ENCODE data around the gene PPFIBP2. TPM values are rescaled to one million over a fixed set of nuclear protein-coding genes. Genes with fewer than 3 reads are reported as not detected.

PPFIBP2 gene
- total RNA-seq, 2 experiments from 2014 or later = 7.9 to 13.2 TPM

DNA sequence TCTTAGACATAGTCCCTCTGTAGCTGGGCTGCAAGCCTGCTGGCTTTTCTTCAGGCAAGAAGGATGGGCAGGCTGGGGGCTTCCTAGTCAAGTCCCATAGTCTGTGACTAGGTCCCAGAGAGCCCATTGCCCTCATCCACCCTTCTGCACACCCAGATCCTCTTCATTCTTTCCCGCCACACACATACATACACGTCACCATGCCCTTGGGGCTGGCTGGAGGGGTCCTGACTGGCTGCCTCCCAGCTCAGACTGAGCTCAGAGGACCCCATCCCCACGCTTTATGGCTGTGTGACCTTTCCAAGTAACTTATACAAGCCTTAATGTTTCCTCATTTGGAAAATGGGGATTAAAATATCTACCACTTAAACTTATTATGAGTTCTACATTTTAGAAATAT lies 13.5 kb upstream of the PPFIBP2 start:
- intact Hi-C loops (cut with DNase I, micrococcal nuclease) = no loop called here
- no peaks in the 10 kb centered on the region for H3K27me3 Mint-ChIP-seq
- H3K36me3 Mint-ChIP-seq (ENCODE audit: low read depth) = peaks cover 3% of the 10 kb centered on the region
- POLR2A ChIA-PET = no interaction called here
- H3K9me3 Mint-ChIP-seq (ENCODE audit: low read depth) = no peaks in the 10 kb centered on the region
- CTCF ChIA-PET = interaction anchor here (1.5 kb wide), 1 partner anchor 11 kb away, joined by 5 read pairs; no protein-coding TSS in a partner anchor
- no peak overlapping the region for H3K4me3 Mint-ChIP-seq
- DNase-seq (no peak), ATAC-seq (no peak)
- no peak overlapping the region for H3K27ac Mint-ChIP-seq
- H3K4me1 Mint-ChIP-seq = peaks cover 11% of the 10 kb centered on the region

- H3K4me3 Mint-ChIP-seq = no peak overlapping the region
- H3K27me3 Mint-ChIP-seq = no peaks in the 10 kb centered on the region
- H3K27ac Mint-ChIP-seq = no peak overlapping the region
- peaks cover 4% of the 10 kb centered on the region for H3K4me1 Mint-ChIP-seq
- ATAC-seq = no peak
- peaks cover 3% of the 10 kb centered on the region for H3K36me3 Mint-ChIP-seq (ENCODE audit: low read depth)
- H3K9me3 Mint-ChIP-seq (ENCODE audit: low read depth) = no peaks in the 10 kb centered on the region
- POLR2A ChIA-PET = no interaction called here
- CTCF ChIA-PET = interaction anchor here (1.5 kb wide), 1 partner anchor 10 kb away, joined by 5 read pairs; no protein-coding TSS in a partner anchor
- no peak for DNase-seq
- intact Hi-C loops (cut with DNase I, micrococcal nuclease) = no loop called here
These were observed 12.5 kb upstream of the PPFIBP2 start for GRCh38 chr11:7501251-7501650.

DNA sequence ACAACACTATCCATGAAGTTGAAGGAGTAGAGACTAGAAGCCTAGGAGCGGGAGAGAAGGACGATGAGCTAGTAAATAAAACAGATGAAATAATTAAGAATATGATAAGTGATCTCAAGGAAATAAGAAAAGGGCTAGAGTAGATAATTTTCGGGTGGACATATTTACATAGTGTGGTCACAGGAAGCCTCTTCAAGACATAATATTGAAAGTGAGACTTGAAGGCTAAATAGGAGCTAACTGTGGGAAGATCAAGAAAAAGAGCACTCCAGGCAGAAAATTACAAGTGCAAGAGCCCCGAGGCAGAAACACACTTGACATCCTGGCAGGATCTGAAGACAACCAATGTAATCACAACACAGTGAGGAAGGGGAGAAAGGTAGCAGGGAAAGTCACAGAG lies 11.9 kb upstream of the PPFIBP2 start:
- H3K27ac Mint-ChIP-seq = no peak overlapping the region
- H3K36me3 Mint-ChIP-seq (ENCODE audit: low read depth) = no peaks in the 10 kb centered on the region
- H3K4me3 Mint-ChIP-seq = no peak overlapping the region
- DNase-seq = no peak
- no peaks in the 10 kb centered on the region for H3K9me3 Mint-ChIP-seq (ENCODE audit: low read depth)
- CTCF ChIA-PET = interaction anchor here (0.8 to 1.5 kb wide), 2 partner anchors 9 to 410 kb away, joined by 3 to 5 read pairs; no protein-coding TSS in a partner anchor
- POLR2A ChIA-PET = no interaction called here
- no peaks in the 10 kb centered on the region for H3K27me3 Mint-ChIP-seq
- intact Hi-C loops (cut with DNase I, micrococcal nuclease) = no loop called here
- H3K4me1 Mint-ChIP-seq = no peaks in the 10 kb centered on the region
- ATAC-seq = no peak

GRCh38 chr11:7506243-7506642 lies 7.6 kb upstream of the PPFIBP2 start:
- ChIA-PET POLR2A (no interaction called here), CTCF (no interaction called here)
- DNase-seq (no peak), ATAC-seq (no peak)
- Mint-ChIP-seq H3K27me3 (no peaks in the 10 kb centered on the region), H3K4me3 (no peak overlapping the region), H3K4me1 (no peaks in the 10 kb centered on the region), H3K36me3 (ENCODE audit: low read depth) (no peaks in the 10 kb centered on the region), H3K27ac (no peak overlapping the region), H3K9me3 (ENCODE audit: low read depth) (no peaks in the 10 kb centered on the region)
- intact Hi-C loops (cut with DNase I, micrococcal nuclease) = no loop called here

DNA sequence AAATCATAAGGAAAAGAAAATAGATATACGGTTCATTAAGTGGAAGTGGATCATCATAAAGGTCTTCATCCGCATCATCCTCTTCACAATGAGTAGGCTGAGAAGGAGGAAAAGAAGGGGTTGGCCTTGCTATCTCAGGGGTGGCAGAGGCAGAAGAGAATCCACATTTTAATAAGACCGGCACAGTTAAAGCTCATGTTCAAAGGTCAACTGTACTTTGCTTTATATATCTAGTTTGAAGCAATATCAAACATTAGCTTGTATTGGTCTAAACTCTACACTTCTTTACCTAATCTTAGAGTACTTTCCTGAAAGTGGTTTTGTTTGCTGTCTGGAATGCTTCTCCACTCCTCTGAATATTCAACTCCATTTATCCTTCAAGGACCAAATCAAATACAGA lies 5.7 kb upstream of the PPFIBP2 start:
- intact Hi-C loops (cut with DNase I, micrococcal nuclease) = no loop called here
- H3K36me3 Mint-ChIP-seq (ENCODE audit: low read depth) = no peaks in the 10 kb centered on the region
- H3K9me3 Mint-ChIP-seq (ENCODE audit: low read depth) = no peaks in the 10 kb centered on the region
- ChIA-PET POLR2A (no interaction called here), CTCF (interaction anchor here (0.6 to 1.1 kb wide), 4 partner anchors 11 to 1795 kb away, joined by 3 read pairs; no protein-coding TSS in a partner anchor)
- peaks cover 14% of the 10 kb centered on the region for H3K4me1 Mint-ChIP-seq
- no peak overlapping the region for H3K4me3 Mint-ChIP-seq
- DNase-seq (no peak), ATAC-seq (no peak)
- H3K27ac Mint-ChIP-seq = no peak overlapping the region
- no peaks in the 10 kb centered on the region for H3K27me3 Mint-ChIP-seq

- intact Hi-C loops (cut with DNase I, micrococcal nuclease) = loop anchor here (5.0 to 10.0 kb wide), 5 partner anchors 763 to 1278 kb away; partner anchors contain the start of genes APBB1 (in 1 of the 2), ARFIP2 (in 1 of the 2), FHIP1B (in 1 of the 2) and ILK (in 1 of the 2)
- POLR2A ChIA-PET = no interaction called here
These were observed 3.8 kb upstream of the PPFIBP2 start for GRCh38 chr11:7509966-7510365.

GRCh38 chr11:7511401-7511800 lies 2.4 kb upstream of the PPFIBP2 start:
- intact Hi-C loops (cut with DNase I, micrococcal nuclease) = loop anchor here (5.0 to 10.0 kb wide), 5 partner anchors 764 to 1279 kb away; partner anchors contain the start of genes APBB1 (in 1 of the 2), ARFIP2 (in 1 of the 2), FHIP1B (in 1 of the 2) and ILK (in 1 of the 2)
- CTCF ChIA-PET = interaction anchor here (0.7 to 1.9 kb wide), 6 partner anchors 10 to 1185 kb away, joined by 3 to 7 read pairs (median 4); no protein-coding TSS in a partner anchor
- H3K9me3 Mint-ChIP-seq (ENCODE audit: low read depth) = no peaks in the 10 kb centered on the region
- H3K27me3 Mint-ChIP-seq = peaks cover 2% of the 10 kb centered on the region
- H3K4me3 Mint-ChIP-seq = no peak overlapping the region
- peaks cover 32% of the 10 kb centered on the region for H3K4me1 Mint-ChIP-seq
- H3K36me3 Mint-ChIP-seq (ENCODE audit: low read depth) = peaks cover 3% of the 10 kb centered on the region
- ATAC-seq = no peak
- H3K27ac Mint-ChIP-seq = no peak overlapping the region
- DNase-seq = no peak
- POLR2A ChIA-PET = no interaction called here

More at GRCh38 chr11:7509966-7510365, 3.8 kb upstream of the PPFIBP2 start:
- Mint-ChIP-seq H3K4me1 (peaks cover 18% of the 10 kb centered on the region), H3K27me3 (no peaks in the 10 kb centered on the region), H3K27ac (no peak overlapping the region), H3K9me3 (ENCODE audit: low read depth) (no peaks in the 10 kb centered on the region), H3K36me3 (ENCODE audit: low read depth) (no peaks in the 10 kb centered on the region), H3K4me3 (no peak overlapping the region)
- CTCF ChIA-PET = interaction anchor here (0.6 to 0.9 kb wide), 2 partner anchors 156 to 235 kb away, joined by 3 to 5 read pairs; no protein-coding TSS in a partner anchor
- DNase-seq = no peak
- no peak for ATAC-seq

- ATAC-seq (peak; percentile 27), DNase-seq (peak; percentile 38)
- H3K36me3 Mint-ChIP-seq (ENCODE audit: low read depth) = peaks cover 3% of the 10 kb centered on the region
- ChIA-PET CTCF (interaction anchor here (0.6 to 1.6 kb wide), 14 partner anchors 9 to 989 kb away, joined by 3 to 9 read pairs (median 3); no protein-coding TSS in a partner anchor), POLR2A (interaction anchor here (0.6 to 1.0 kb wide), 3 partner anchors 8 to 65 kb away, joined by 3 read pairs; no protein-coding TSS in a partner anchor)
- peaks cover 2% of the 10 kb centered on the region for H3K27me3 Mint-ChIP-seq
- peak overlapping the region; percentile 86 for H3K4me3 Mint-ChIP-seq
- peaks cover 43% of the 10 kb centered on the region for H3K4me1 Mint-ChIP-seq
- intact Hi-C loops (cut with DNase I, micrococcal nuclease) = loop anchor here (1.0 to 10.0 kb wide), 12 partner anchors 65 to 1280 kb away; partner anchors contain the start of genes ARFIP2 (in 2 of the 2), EIF3F (in 2 of the 2), TIMM10B (in 2 of the 2) and APBB1 (in 1 of the 2)
- no peaks in the 10 kb centered on the region for H3K9me3 Mint-ChIP-seq (ENCODE audit: low read depth)
- H3K27ac Mint-ChIP-seq = peak overlapping the region; percentile 93
These were observed 1.1 kb upstream of the PPFIBP2 start for GRCh38 chr11:7512525-7513233.

DNA sequence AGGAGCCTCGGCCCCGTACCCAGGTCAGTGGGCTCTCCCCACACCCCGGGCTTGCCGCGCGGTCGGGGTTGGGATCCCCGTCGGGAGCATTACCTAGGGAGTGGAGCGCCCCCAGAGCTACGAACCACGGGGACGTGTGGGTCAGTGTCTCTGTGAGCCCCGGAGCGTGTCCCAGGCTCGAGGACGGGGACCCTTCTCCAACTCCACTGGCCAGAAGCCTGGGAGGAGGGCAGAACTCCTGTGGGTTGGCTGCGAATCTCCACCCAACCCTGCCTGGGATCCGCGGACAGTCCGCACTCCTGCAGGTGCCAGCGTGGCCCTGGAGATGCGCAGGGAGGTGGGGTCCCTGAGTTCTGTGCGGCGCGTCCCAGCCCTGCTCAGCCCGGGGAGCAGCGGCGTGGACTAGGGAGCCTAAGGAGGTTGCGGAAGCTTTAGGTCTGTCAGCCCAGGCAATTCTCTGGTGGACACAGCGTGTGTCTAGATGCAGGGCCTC lies 346 bp downstream of the PPFIBP2 start:
- ChIA-PET CTCF (interaction anchor here (0.6 to 1.6 kb wide), 10 partner anchors 8 to 381 kb away, joined by 3 to 9 read pairs (median 3); no protein-coding TSS in a partner anchor), POLR2A (interaction anchor here (1.0 kb wide), 1 partner anchor 35 kb away, joined by 3 read pairs; no protein-coding TSS in a partner anchor)
- peak; percentile 42 for DNase-seq
- H3K9me3 Mint-ChIP-seq (ENCODE audit: low read depth) = no peaks in the 10 kb centered on the region
- no peak overlapping the region for H3K27ac Mint-ChIP-seq
- peak overlapping the region; percentile 86 for H3K4me3 Mint-ChIP-seq
- peaks cover 2% of the 10 kb centered on the region for H3K27me3 Mint-ChIP-seq
- H3K4me1 Mint-ChIP-seq = peaks cover 51% of the 10 kb centered on the region
- H3K36me3 Mint-ChIP-seq (ENCODE audit: low read depth) = peaks cover 3% of the 10 kb centered on the region
- intact Hi-C loops (cut with DNase I, micrococcal nuclease) = loop anchor here (5.0 to 10.0 kb wide), 5 partner anchors 767 to 1282 kb away; partner anchors contain the start of genes APBB1 (in 1 of the 2), ARFIP2 (in 1 of the 2), FHIP1B (in 1 of the 2) and ILK (in 1 of the 2)
- ATAC-seq = peak; percentile 31

DNA sequence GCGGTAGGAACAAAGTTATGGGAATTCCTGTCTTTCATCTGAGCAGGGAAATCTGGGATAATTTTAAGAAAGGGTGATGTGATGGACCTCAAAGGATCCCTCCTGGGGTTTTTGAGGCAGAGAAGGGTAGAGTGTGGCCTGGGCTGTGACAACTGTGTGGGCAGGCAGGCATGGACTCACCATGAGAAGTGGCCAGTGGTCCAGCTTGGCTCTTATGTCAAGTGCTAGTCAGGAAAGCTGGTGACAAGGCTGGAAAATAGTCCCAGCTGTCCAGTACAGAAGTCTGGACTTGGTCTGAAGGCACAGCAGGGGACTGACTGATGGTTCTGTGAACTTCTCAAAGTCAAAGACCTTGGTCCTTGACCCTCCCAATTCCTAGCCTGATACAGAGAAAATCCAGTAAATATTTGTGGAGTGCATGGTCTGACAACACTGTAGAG lies 1.7 kb downstream of the PPFIBP2 start:
- Mint-ChIP-seq H3K27ac (no peak overlapping the region), H3K4me3 (no peak overlapping the region), H3K9me3 (ENCODE audit: low read depth) (no peaks in the 10 kb centered on the region), H3K27me3 (peaks cover 2% of the 10 kb centered on the region), H3K4me1 (peaks cover 51% of the 10 kb centered on the region), H3K36me3 (ENCODE audit: low read depth) (peaks cover 3% of the 10 kb centered on the region)
- no peak for ATAC-seq
- CTCF ChIA-PET = interaction anchor here (0.7 to 1.3 kb wide), 5 partner anchors 14 to 180 kb away, joined by 3 to 4 read pairs (median 3); no protein-coding TSS in a partner anchor
- no peak for DNase-seq
- POLR2A ChIA-PET = no interaction called here
- intact Hi-C loops (cut with DNase I, micrococcal nuclease) = loop anchor here (10.0 kb wide), 2 partner anchors 1031 to 1101 kb away; partner anchors contain the start of genes APBB1 (in 1 of the 2), ARFIP2 (in 1 of the 2) and TIMM10B (in 1 of the 2)

- no peaks in the 10 kb centered on the region for H3K9me3 Mint-ChIP-seq (ENCODE audit: low read depth)
- POLR2A ChIA-PET = no interaction called here
- H3K36me3 Mint-ChIP-seq (ENCODE audit: low read depth) = peaks cover 3% of the 10 kb centered on the region
- DNase-seq = no peak
- no peak overlapping the region for H3K4me3 Mint-ChIP-seq
- ATAC-seq = no peak
- peaks cover 2% of the 10 kb centered on the region for H3K27me3 Mint-ChIP-seq
- peaks cover 49% of the 10 kb centered on the region for H3K4me1 Mint-ChIP-seq
- intact Hi-C loops (cut with DNase I, micrococcal nuclease) = loop anchor here (10.0 kb wide), 2 partner anchors 1032 to 1102 kb away; partner anchors contain the start of genes APBB1 (in 1 of the 2), ARFIP2 (in 1 of the 2) and TIMM10B (in 1 of the 2)
- peak overlapping the region; percentile 30 for H3K27ac Mint-ChIP-seq
- CTCF ChIA-PET = interaction anchor here (1.3 kb wide), 1 partner anchor 22 kb away, joined by 4 read pairs; no protein-coding TSS in a partner anchor
These were observed 2.7 kb downstream of the PPFIBP2 start for GRCh38 chr11:7516475-7516874.
